IMR-90 (cell line): ENCODE results near the gene RTN4RL2. TPM values are rescaled to one million over a fixed set of nuclear protein-coding genes. Genes with fewer than 3 reads are reported as not detected.
A peak's percentile ranks its signal among the peaks of the same experiment; 100 is the strongest.

ENCODE experiments used
- ATAC-seq: fragments of 200-7000 bp; cut with Tn5 transposase; 2 replicates; pipeline ENCODE4 v1.9.1; 2020; ENCODE audit warnings: low read depth, mild to moderate bottlenecking, moderate library complexity
- BruUV-seq: library from RNA; stranded (reverse); fragments of 400-500 nt; replicated peaks from 2 replicates; lab custom pipeline; 2021; lab: Mats Ljungman, UMichigan
- CTCF ChIA-PET: fragments of 300-600 bp; formaldehyde crosslinking; extraction: SDS; loops from one replicate; lab custom pipeline; 2021; ENCODE audit warnings: antibody characterized with exemption; lab: Yijun Ruan, JAX
- POLR2A ChIA-PET: fragments of 300-600 bp; sonication (Branson Sonifier 250); formaldehyde crosslinking; loops from one replicate; lab custom pipeline; 2022; ENCODE audit warnings: antibody characterized with exemption; ENCODE audit not compliant: unreplicated experiment; lab: Charles Lee
- DNase-seq: peaks from one replicate; pipeline ENCODE4 v3.0.0; 2013
- H2AFZ ChIP-seq: replicated peaks from 2 replicates; pipeline ENCODE3; 2013; ENCODE audit warnings: low read length, mild to moderate bottlenecking; ENCODE audit not compliant: poor library complexity
- H2AK5ac ChIP-seq: 2 replicates; pipeline ENCODE4 v1.6.1; 2013; ENCODE audit warnings: low read depth, low read length, inconsistent platforms
- H2AK9ac ChIP-seq: replicated peaks from 2 replicates; pipeline ENCODE3; 2013; ENCODE audit warnings: mild to moderate bottlenecking, low read depth, low read length, moderate library complexity; ENCODE audit not compliant: poor library complexity
- H2BK120ac ChIP-seq: 2 replicates; pipeline ENCODE4 v1.6.1; 2013; ENCODE audit warnings: low read depth, low read length, inconsistent platforms
- H2BK15ac ChIP-seq: 3 replicates; pipeline ENCODE4 v1.6.1; 2013; ENCODE audit warnings: low read depth, low read length, inconsistent platforms
- H2BK20ac ChIP-seq: 2 replicates; pipeline ENCODE4 v1.6.1; 2013; ENCODE audit warnings: low read depth, mild to moderate bottlenecking, inconsistent platforms, low read length, moderate library complexity
- H2BK5ac ChIP-seq: 2 replicates; pipeline ENCODE4 v1.6.1; 2013; ENCODE audit warnings: mild to moderate bottlenecking, low read depth, low read length, inconsistent platforms; ENCODE audit not compliant: poor library complexity, severe bottlenecking
- H3K14ac ChIP-seq: replicated peaks from 2 replicates; pipeline ENCODE4 v1.6.1; 2013; ENCODE audit warnings: low read depth, low read length, inconsistent platforms
- H3K18ac ChIP-seq: 2 replicates; pipeline ENCODE4 v1.6.1; 2013; ENCODE audit warnings: low read depth, low read length, control low read depth
- H3K23ac ChIP-seq: 2 replicates; pipeline ENCODE4 v1.6.1; 2013; ENCODE audit warnings: low read depth, low read length, inconsistent platforms
- H3K27ac ChIP-seq: 2 replicates; pipeline ENCODE4 v1.5.1; 2013; ENCODE audit warnings: mild to moderate bottlenecking, control low read depth, low read length; ENCODE audit not compliant: insufficient read depth
- H3K27me3 ChIP-seq: 2 replicates; pipeline ENCODE4 v1.6.1; 2013; ENCODE audit warnings: low read length; ENCODE audit not compliant: control insufficient read depth, insufficient read depth
- H3K36me3 ChIP-seq: 2 replicates; pipeline ENCODE4 v1.6.1; 2013; ENCODE audit warnings: low read length, mixed read lengths; ENCODE audit not compliant: control insufficient read depth, insufficient read depth
- H3K4ac ChIP-seq: 2 replicates; pipeline ENCODE4 v1.6.1; 2013; ENCODE audit warnings: low read depth, low read length, inconsistent platforms
- H3K4me1 ChIP-seq: 2 replicates; pipeline ENCODE4 v1.6.1; 2013; ENCODE audit warnings: low read length, mixed read lengths; ENCODE audit not compliant: control insufficient read depth, insufficient read depth
- H3K4me2 ChIP-seq: 2 replicates; pipeline ENCODE4 v1.6.1; 2013; ENCODE audit warnings: low read depth, mild to moderate bottlenecking, control low read depth, low read length, moderate library complexity
- H3K4me3 ChIP-seq: 2 replicates; pipeline ENCODE4 v1.5.1; 2013; ENCODE audit warnings: low read depth, mild to moderate bottlenecking, control low read depth, low read length, moderate library complexity; ENCODE audit not compliant: insufficient read depth
- H3K56ac ChIP-seq: 2 replicates; pipeline ENCODE4 v1.6.1; 2013; ENCODE audit warnings: low read length, inconsistent platforms; ENCODE audit not compliant: insufficient read depth; ENCODE audit errors: extremely low read depth
- H3K79me1 ChIP-seq, 2 experiments: 2 replicates each; pipeline ENCODE4 v1.6.1; 2013; ENCODE audit warnings: low read length in 2 of 2, inconsistent platforms in 1 of 2, low read depth in 1 of 2
- H3K9ac ChIP-seq: 2 replicates; pipeline ENCODE4 v1.6.1; 2013; ENCODE audit warnings: low read depth, low read length, control low read depth
- H3K9me1 ChIP-seq: 2 replicates; pipeline ENCODE4 v1.6.1; 2013; ENCODE audit warnings: low read length, inconsistent platforms; ENCODE audit not compliant: insufficient read depth
- H3K9me3 ChIP-seq: 2 replicates; pipeline ENCODE4 v1.6.1; 2013; ENCODE audit warnings: low read length; ENCODE audit not compliant: control insufficient read depth, insufficient read depth
- H4K20me1 ChIP-seq: 2 replicates; pipeline ENCODE4 v1.6.1; 2013; ENCODE audit warnings: low read length, inconsistent platforms; ENCODE audit not compliant: insufficient read depth
- H4K5ac ChIP-seq: 2 replicates; pipeline ENCODE4 v1.6.1; 2013; ENCODE audit warnings: mild to moderate bottlenecking, low read depth, low read length, control low read depth
- H4K8ac ChIP-seq, 2 experiments: 2 replicates each; pipeline ENCODE4 v1.6.1; 2013; ENCODE audit warnings: low read depth in 2 of 2, low read length in 2 of 2, control low read depth in 1 of 2, inconsistent platforms in 1 of 2
- H4K91ac ChIP-seq: 2 replicates; pipeline ENCODE4 v1.6.1; 2013; ENCODE audit warnings: low read depth, low read length, inconsistent platforms; ENCODE audit not compliant: insufficient read depth
- BHLHE40 ChIP-seq: fragments of 150-350 bp; IDR thresholded peaks from 2 replicates; pipeline ENCODE4 v1.6.1; 2016; ENCODE audit warnings: mild to moderate bottlenecking, low read depth, low read length
- MAZ ChIP-seq: IDR thresholded peaks from 2 replicates; pipeline ENCODE4 v1.6.1; 2012; ENCODE audit warnings: low read depth, mild to moderate bottlenecking, low read length, improper control_type of control experiment, moderate library complexity, borderline replicate concordance
- SMC3 ChIP-seq: fragments of 150-350 bp; IDR thresholded peaks from 2 replicates; pipeline ENCODE4 v1.6.1; 2016; ENCODE audit warnings: low read depth, mild to moderate bottlenecking, antibody characterized with exemption, low read length, moderate library complexity
- WGBS, 2 experiments: methylation state at CpG; one replicate each; pipeline versions ENCODE4 v1.1.5 to v1.1.7; 2013; ENCODE audit warnings: missing lambda C conversion rate in 2 of 2; ENCODE audit not compliant: insufficient read length in 1 of 2; ENCODE audit errors: extremely low coverage in 2 of 2; 5-methylcytosine and 5-hydroxymethylcytosine counted together
- dilution Hi-C: fragments of 300-500 bp; cut with HindIII; formaldehyde crosslinking; loops from one replicate; pipeline ENCODE4 v1.14.3; 2018; ENCODE audit warnings: low sequenced_read_pairs; ENCODE audit not compliant: unreplicated experiment
- in situ Hi-C: fragments of 300-500 bp; cut with MboI; formaldehyde crosslinking; loops from 3 replicates; pipeline ENCODE4 v1.14.3; 2019; ENCODE audit warnings: low sequenced_read_pairs, inconsistent platforms, mixed read lengths
- intact Hi-C: fragments of 100-400 bp; cut with micrococcal nuclease; formaldehyde crosslinking; loops from 2 replicates; pipeline ENCODE4 v1.10.0; 2022
- polyA plus RNA-seq, 3 experiments: library from polyadenylated mRNA; depleted of rRNA; stranded (reverse); fragments of >200 nt; gene quantifications; 2 replicates each; pipeline ENCODE4 v1.2.3, GENCODE V29; 2012; ENCODE audit warnings: low replicate concordance in 1 of 3
- total RNA-seq: library from RNA; depleted of rRNA; stranded (reverse); fragments of >200 nt; gene quantifications from 2 replicates; pipeline ENCODE4 v1.2.3, GENCODE V29; 2012

Gene RTN4RL2
- total and polyA plus RNA-seq, 2 of the 4 experiments (the other 2 are of a cell fraction), result 1.5 TPM; not detected in 1

- Histone ChIP-seq H2BK120ac (peak within 1 kb of the TSS; percentile 88), H4K91ac (peak within 1 kb of the TSS; percentile 94), H3K9me1 (peaks cover 18% of the 10 kb centered on the region), H3K56ac (peak within 1 kb of the TSS; percentile 68; the same call in 1 of the 2 replicates), H3K4ac (peak within 1 kb of the TSS; percentile 91), H3K14ac (peak within 1 kb of the TSS; percentile 86), H3K4me3 (peak within 1 kb of the TSS; percentile 33), H4K5ac (peak within 1 kb of the TSS; percentile 99), H3K27ac (peak within 1 kb of the TSS; percentile 97), H3K27me3 (no peaks in the 10 kb centered on the region), H3K9me3 (no peaks in the 10 kb centered on the region), H4K20me1 (0 out of 2 replicates have a peak, but pooled peaks cover 4% of the 10 kb centered on the region), H2AK9ac (peak within 1 kb of the TSS; percentile 95), H2BK5ac (peak within 1 kb of the TSS; percentile 94), H3K36me3 (0 out of 2 replicates have a peak, but pooled peaks cover 3% of the 10 kb centered on the region), H3K4me2 (peak within 1 kb of the TSS; percentile 89), H2BK20ac (peak within 1 kb of the TSS; percentile 87), H3K23ac (peak within 1 kb of the TSS; percentile 95), H2AFZ (peak within 1 kb of the TSS; percentile 88), H3K4me1 (peaks cover 33% of the 10 kb centered on the region), H3K18ac (peak within 1 kb of the TSS; percentile 99), H4K8ac (peak within 1 kb of the TSS; percentile 53 to 90), H3K79me1 (peaks cover 6 to 23% of the 10 kb centered on the region in 2 experiments; a peak in 3 of 4 replicates), H2BK15ac (peak within 1 kb of the TSS; percentile 75; the same call in 2 of the 3 replicates), H2AK5ac (peak within 1 kb of the TSS; percentile 98), H3K9ac (peak within 1 kb of the TSS; percentile 80)
- no TSS peak for BruUV-seq
- TF ChIP-seq BHLHE40, result peak; percentile 50; the same call in 1 of the 2 replicates
- no peak for TF ChIP-seq SMC3
- peak; percentile 61; the same call in 1 of the 2 replicates for TF ChIP-seq MAZ
- POLR2A ChIA-PET, result no interaction called here
- 1% methylated on average over 14 of the region's 39 CpGs; no CpG with 5 or more reads in 1 of the 2 experiments for WGBS, 2 experiments
- peak; percentile 77 for ATAC-seq
- DNase-seq, result peak; percentile 82
- in situ Hi-C loops (no loop called here), dilution Hi-C loops (no loop called here), intact Hi-C loops (no loop called here)
- CTCF ChIA-PET, result interaction anchor here (0.6 to 1.1 kb wide), 3 partner anchors 9 to 29 kb away, joined by 3 to 10 read pairs (median 4); no protein-coding TSS in a partner anchor
These were observed 33.2 kb upstream of the RTN4RL2 start, which contains the start of gene SLC43A3 for GRCh38 chr11:57426929-57427726. SLC43A3 (minus strand) TSS chr11:57427121; CDS start chr11:57426172, 949 bp downstream.
